GM21529 (cell line): ENCODE measurements around the gene BDP1.
"Not testable (repeated sequence)": the region's sequence is repeated elsewhere in the genome, so short reads cannot be mapped to it uniquely, and the experiment has no call there.

Source experiments
- ATAC-seq: cut with Tn5 transposase; IDR thresholded peaks from one replicate; pipeline ENCODE4 v1.9.1; 2021; ENCODE audit not compliant: unreplicated experiment

BDP1 gene, protein sequence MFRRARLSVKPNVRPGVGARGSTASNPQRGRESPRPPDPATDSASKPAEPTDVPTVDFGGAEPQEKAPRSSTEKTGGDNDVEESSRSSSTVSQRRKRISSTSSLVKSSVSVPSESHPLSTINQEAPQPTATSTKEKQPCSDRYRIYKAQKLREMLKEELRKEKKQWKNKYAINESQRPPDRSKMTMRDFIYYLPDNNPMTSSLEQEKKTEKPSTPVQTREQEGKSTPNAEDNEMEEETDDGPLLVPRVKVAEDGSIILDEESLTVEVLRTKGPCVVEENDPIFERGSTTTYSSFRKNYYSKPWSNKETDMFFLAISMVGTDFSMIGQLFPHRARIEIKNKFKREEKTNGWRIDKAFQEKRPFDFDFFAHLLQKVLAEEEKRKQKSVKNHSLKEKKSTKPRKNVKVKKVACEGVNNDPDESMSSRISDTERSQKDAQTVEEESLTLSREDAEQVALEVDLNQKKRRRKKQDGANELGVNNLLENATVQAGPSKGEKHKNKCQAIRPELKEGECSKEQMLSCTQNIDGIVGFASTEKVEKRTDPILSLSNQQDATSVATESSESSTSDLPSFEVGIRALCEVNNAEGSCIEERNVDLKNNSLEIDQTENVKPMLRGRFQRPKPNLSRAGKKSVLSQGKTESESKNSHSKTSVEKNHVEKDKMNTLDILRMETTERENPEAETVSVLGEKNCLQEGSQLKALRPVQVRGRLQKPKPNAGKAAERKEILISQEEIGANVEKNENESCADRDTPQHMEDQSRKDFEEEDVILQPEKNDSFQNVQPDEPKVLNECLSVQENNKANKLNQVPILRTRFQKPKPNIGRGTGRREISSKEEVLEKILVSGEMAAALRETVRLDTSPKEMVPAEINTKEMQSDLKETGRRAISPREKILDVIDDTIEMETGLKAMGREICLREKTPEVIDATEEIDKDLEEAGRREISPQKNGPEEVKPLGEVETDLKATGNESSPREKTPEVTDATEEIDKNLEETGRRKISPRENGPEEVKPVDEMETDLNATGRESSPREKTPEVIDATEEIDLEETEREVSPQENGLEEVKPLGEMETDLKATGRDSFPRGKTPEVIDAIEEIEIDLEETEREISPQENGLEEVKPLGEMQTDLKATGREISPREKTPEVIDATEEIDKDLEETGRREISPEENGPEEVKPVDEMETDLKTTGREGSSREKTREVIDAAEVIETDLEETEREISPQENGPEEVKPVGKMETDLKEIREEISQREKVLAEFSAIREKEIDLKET (N-terminal part only)

GRCh38 chr5:71455427-71456361 lies at the start of gene BDP1:
TSS of gene BDP1 (plus strand) at chr5:71455651. CDS start at chr5:71455878, 227 bp downstream.
- peak; percentile 93 for ATAC-seq

- ATAC-seq: not testable (repeated sequence)
Observed at GRCh38 chr5:71410088-71410487, 45.4 kb upstream of the BDP1 start.

- ATAC-seq: not testable (repeated sequence)
Observed at GRCh38 chr5:71415626-71416025, 39.8 kb upstream of the BDP1 start.

- ATAC-seq: not testable (repeated sequence)
Observed at GRCh38 chr5:71418026-71418425, 37.4 kb upstream of the BDP1 start.

DNA sequence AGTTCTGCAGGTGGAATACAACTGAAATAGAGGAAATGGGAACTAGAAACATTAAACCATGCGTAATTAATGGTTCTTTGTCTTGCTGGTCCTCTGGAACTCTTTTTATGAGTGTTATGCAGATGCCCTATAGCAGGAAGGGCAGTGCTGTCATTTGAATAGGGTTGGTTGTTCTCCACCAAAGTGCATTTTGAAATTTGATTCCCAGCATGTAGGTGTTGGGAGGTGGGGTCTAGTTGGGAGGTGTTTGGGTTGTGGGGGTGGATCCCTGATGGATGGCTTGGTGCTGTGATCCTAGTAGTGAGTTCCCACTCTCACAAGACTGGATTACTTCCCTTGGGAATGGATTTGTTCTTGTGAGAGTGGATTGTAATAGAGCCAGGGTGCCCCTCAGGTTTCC lies 34.2 kb upstream of the BDP1 start:
- ATAC-seq: not testable (repeated sequence)

- not testable (repeated sequence) for ATAC-seq
Observed at GRCh38 chr5:71423896-71424295, 31.6 kb upstream of the BDP1 start.

GRCh38 chr5:71426686-71427474 lies 28.6 kb upstream of the BDP1 start:
- not testable (repeated sequence) for ATAC-seq

DNA sequence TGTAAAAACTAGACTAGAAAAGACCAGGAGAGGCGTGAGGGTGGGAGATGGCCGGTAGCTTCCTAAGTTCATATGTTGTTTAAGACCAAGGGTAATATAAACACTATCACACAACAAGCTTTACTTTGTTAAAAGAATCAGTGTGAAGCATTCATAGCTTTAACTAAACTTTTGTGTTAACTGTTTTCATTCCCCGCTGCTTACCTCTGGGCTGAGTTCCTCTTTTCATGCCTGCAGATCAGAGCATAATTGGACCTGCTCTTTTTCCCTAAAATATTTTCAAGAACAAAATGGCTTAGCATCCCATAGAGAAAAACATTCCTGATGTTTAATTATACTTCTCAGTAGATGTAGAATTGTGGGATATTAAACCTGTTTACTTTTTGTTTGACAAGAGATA lies 23.0 kb upstream of the BDP1 start:
- not testable (repeated sequence) for ATAC-seq

GRCh38 chr5:71434825-71435224 lies 20.6 kb upstream of the BDP1 start:
- ATAC-seq: not testable (repeated sequence)

DNA sequence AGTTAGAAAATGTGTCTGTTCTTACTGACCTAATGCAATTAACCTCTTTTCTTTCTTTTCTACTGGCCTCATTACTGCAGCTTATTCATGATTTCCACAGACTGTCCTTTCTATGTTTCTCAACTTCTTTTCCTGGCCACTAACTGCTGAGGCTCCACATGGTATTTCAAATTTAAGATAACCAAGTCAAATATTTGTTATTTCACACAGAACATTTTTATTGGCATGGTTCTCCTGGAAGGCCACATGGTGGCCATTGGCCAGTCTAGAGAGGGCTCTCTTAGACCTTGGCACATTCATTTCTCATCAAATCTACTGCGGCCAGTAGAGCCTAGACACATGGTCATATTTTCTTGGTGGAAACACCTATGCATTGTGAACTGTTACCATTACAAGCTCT lies 13.9 kb upstream of the BDP1 start:
- ATAC-seq: not testable (repeated sequence)

DNA sequence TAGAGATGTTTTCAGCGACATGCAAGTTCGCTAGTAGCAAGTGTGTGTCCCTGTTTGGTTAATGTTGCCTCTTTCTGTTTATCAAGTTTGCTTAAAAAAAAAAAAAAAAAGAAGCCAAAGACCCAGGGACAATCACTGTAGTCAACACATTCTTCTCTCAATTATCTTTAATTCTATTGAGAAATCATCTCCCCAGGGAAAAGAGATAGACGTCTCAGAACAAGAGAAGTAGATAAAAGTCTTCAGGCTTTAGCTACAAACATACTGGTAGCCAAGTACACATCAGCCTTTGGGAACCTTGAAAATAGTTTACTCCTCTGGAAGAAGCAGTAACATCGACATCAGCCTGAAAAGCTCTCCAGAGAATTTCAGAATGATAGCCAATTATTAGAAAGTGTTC lies 11.6 kb upstream of the BDP1 start:
- ATAC-seq: not testable (repeated sequence)

GRCh38 chr5:71445015-71445414 lies 10.4 kb upstream of the BDP1 start:
- ATAC-seq: not testable (repeated sequence)

- ATAC-seq: not testable (repeated sequence)
Observed at GRCh38 chr5:71445523-71446152, 9.8 kb upstream of the BDP1 start.

DNA sequence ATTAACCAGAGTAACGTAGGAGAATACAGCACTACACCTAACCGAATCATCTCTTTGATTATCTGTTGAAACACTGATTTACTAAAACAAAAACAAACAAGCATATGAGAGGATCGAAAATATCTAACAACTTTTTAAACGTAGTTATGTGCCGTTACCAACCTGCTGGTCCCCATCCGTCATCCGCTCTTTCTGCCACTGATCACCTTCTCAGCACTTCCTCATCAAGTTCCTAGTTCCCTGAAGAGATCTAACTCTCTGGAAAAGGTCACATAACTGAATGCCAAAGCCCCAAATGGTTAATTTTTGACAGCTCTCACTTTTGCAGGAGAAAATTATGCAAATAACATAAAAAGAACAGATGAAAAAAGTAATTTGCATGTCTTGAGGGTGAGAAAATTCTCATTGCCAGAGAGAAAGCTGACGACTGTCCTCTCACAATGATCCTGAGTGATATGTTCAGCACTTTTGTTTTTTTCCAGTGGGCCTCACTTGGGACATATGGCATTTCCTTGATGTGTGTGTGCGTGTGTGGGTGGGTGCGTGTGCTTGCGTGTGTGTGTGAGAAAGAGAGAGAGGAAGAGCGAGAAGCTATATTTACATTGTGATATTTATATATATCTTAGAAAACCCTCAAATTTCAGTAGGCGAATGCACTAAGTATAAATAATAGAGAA lies 8.8 kb upstream of the BDP1 start:
- peak; percentile 13 for ATAC-seq

DNA sequence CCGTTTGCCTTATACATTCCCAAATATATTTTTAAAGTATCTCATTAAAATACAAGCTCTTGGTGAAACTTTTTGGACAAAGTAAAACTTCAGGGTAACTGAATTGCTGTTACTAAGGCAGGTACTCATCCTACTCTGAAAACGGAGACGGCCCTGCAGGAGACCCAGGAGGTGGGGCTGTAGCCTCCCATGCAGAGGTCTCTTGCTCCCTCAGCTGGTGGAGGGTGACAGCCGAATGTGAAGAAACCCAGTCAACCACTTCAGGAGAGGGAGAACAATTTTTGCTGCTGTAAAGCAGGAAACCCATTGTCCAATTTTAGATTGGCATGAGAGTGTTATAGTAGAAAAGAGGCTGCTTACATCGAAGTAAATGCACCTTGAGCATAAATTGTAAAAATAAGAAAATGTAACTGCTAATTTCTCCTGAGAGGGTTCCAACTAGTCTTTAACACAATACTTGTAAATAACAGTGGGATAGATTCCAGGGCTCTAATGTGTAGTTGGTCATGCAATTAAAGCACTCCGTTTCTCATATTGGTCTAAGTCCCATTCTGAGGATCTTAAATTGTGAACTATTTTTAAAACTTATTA lies 8.1 kb upstream of the BDP1 start:
- peak; percentile 95 for ATAC-seq

- no peak for ATAC-seq
Observed at GRCh38 chr5:71452876-71453275, 2.6 kb upstream of the BDP1 start.

- ATAC-seq: no peak
Observed at GRCh38 chr5:71454913-71455312, 538 bp upstream of the BDP1 start.

DNA sequence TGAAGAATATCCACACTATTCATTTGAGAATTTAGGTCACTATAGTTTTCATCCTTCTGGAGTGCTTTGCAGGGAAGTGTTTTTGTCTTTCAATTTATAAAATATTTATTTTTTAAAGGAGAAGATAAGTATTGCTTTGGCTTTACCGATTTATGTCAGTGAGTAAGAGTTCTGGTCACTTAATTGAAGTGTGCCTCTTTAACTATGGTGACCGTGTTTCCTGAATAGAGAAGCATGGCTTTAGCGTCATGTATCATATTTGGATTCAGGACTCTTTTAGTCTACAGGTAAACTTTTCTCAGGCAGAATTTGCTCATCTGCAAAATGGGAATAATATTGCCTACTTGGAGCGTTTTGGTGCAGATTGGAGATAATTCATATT lies 902 bp downstream of the BDP1 start:
- ATAC-seq: peak; percentile 13
